SIG-M5 treated with dmso at 0.1 percent for 504 hours (cell line): ENCODE results near the gene SLC17A3.

Experiments used
- DNase-seq: peaks from one replicate; lab custom pipeline; 2025; ENCODE audit not compliant: unreplicated experiment; lab: John Stamatoyannopoulos, UW

The SLC17A3 gene

GRCh38 chr6:25844518-25844917 is 29.5 kb downstream of the SLC17A3 start:
- no peak for DNase-seq

- no peak for DNase-seq
These were observed 31.5 kb downstream of the SLC17A3 start for GRCh38 chr6:25842526-25842925.

DNA sequence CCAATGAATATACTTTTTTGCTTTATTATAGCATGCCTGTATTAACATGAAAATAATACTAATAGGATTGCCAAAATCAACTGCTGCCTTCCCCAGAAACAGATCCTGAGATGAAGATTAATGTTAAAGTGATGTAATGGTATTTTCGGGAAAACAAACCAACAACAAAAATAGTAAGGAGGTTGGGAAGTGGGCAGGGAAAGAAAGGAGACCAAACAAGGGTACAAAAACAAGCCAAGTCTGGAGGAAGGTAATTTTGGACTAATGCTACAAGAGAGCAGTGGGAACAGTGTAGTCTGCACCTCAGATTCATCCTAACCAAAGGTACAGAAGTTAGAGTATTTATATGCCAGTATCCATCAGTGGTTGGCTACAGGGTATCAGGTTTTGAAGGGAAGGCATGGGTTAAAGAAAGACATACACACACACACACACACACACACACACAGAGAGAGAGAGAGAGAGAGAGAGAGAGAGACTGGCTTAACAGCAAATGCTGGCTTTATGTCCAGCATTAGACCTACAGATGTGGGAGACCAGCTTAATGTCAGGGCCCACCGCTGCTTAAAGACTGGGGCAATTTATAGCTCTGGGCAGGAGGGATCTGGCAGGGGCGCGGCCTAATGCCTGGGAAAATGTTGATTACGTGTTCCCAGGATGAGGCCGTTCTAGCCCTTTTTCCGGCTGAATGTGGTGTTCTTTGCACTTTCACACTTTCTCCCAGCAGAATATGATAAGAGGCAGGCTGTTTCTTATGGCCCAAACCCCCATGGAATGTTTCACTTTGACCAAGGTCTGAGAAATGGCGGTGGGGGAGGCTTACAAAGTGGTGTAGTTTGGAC is 38.4 kb downstream of the SLC17A3 start:
- DNase-seq: no peak

DNA sequence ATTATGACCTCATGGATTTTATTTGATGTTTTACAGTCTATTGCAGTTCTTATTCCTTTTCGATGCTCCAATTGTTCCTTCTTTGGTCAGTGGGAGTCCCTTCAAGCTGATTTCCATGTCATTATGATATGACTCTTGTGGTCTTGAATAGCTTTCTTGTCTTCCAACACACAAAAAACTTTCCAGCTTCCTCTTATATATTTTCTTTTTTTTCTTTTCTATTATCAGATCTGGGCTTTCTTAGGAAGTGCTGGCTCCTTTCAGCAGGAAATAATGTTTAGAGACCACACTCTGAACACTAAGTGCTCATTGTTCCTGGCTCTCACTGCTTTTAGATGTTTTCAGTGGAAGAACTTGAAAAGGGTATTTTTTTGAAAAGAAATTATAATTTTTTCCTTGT is 39.1 kb downstream of the SLC17A3 start:
- no peak for DNase-seq

DNA sequence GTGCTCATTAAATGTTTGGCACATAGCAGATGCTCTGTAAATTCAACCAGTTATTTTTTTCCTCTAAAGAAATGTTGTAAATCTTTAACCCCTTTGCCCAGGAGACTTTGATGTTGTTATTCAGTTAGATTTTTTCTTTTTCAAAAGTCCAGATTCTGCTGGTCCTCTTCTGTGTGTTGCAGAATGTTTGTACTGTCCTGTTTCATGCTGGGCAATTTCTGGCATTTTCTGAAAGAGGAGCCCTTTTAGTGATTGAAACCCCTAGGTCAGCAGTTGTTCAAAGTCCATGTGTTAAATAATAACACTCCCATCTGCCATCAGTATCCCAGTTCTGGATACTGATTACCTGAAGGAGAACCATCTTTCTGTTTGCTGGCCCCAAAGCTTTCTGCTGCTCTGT is 40.9 kb downstream of the SLC17A3 start:
- DNase-seq: no peak

DNA sequence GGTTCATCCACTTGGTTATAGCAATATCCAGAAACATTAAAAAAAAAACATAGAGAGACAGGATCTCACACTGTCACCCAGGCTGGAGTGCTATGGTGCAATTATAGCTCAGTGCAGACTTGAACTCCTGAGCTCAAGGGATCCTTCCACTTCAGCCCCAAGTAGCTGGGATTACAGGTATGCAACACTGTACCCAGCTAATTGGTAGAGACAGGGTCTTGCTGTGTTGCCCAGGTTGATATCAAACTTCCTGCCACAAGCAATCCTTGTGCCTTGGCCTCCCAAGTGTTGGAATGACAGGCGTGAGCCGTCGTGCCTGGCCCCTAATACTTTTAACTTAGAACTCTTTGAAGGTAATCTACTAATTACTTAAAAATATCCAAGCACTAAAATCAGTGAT is 41.4 kb downstream of the SLC17A3 start:
- DNase-seq: no peak

GRCh38 chr6:25832307-25832662 is 41.8 kb downstream of the SLC17A3 start:
- no peak for DNase-seq

DNA sequence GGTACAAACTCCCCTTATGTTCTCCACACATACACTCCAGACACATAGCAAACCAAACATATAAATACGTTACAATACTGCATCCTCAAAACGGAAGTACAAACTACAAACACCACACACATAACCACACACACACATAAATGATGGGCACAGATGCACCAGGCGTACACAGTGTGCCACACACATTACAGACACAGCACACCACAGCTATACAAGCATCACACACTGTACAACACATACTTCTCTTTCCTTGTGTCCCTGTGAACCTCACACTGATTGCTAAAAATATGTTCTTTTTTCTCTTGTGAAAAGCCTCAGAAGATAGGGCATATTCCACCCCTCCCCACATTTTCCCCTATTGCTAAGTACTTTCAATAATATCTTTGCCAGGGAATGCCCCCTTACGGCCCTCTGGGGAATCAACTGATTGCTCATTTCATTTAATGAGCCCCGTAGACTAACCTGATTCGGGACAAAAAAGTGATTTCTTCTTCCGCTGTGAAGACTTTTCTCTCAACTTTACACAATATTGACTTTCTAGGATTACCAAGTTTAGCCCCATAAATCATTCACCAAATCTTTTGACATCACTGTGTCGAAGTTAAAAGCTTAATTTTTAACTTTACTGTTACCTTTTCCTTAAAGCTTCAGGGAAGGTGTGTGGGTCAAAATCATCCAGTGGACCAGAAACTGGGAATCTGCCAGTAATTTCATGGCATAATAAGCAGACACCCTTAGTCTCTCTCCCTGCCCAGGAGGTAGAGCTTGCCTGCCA is 42.3 kb downstream of the SLC17A3 start, which contains the start of gene SLC17A1:
Gene SLC17A1 (minus strand): TSS at position 521 of the 775 bp plus-strand sequence. CDS start 1,495 bp downstream, outside the sequence.
- DNase-seq: no peak

GRCh38 chr6:25830458-25830857 is 43.6 kb downstream of the SLC17A3 start:
- no peak for DNase-seq

- no peak for DNase-seq
These were observed 44.7 kb downstream of the SLC17A3 start for GRCh38 chr6:25829375-25829774.

GRCh38 chr6:25821341-25821740 is 52.7 kb downstream of the SLC17A3 start:
- no peak for DNase-seq

DNA sequence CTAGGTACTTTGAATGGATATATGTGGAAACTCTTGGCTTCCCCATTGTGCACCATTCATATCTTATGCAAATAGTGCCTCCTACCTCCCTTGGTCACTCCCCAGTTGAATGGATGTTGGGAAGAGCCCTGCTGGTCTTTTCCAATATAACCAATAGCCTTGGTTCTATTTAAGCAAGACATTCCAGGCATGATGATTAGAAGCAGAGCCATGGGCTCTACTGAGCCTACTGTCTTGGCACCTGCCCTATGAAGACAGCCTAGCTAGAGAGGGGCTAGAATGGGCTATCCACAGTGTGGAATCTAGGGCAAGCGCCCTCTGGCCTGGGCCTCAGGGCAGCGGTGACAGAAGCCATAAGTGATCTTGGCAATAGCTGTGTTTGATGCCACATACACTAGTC is 57.8 kb downstream of the SLC17A3 start:
- no peak for DNase-seq

GRCh38 chr6:25815194-25815593 is 58.8 kb downstream of the SLC17A3 start:
- DNase-seq: no peak

DNA sequence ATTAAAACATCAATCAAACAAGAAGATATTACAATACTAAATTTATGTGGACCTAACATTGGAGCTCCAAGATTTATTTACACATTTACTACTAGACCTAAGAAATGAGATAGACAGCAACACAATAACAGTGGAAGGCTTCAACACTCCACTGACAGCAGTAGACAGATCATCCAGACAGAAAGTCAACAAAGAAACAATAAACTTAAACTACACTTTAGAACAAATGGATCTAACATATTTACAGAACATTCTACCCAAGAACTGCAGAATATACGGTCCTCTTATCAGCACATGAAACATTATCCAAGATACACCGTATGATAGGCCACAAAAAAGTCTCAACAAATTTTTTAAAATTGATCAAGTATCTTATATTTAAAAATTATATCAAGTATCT is 69.2 kb downstream of the SLC17A3 start:
- DNase-seq: no peak

- no peak for DNase-seq
These were observed 72.6 kb downstream of the SLC17A3 start for GRCh38 chr6:25801436-25801835.
